ENCODE measurements around the gene KRT27. TPM values are rescaled to one million over a fixed set of nuclear protein-coding genes. Genes with fewer than 3 reads are reported as not detected.

Gene KRT27
- total and polyA plus RNA-seq, 9 of the 15 experiments (the other 6 are each of a cell fraction or from before 2014, with no cell fraction given) = 0.10 TPM; not detected in 8

GRCh38 chr17:40772101-40772500 lies 10.2 kb downstream of the KRT27 start, which contains the start of gene KRT26:
KRT26 (minus strand) TSS chr17:40772201; CDS start chr17:40772113, 88 bp downstream.
- Histone ChIP-seq H3K4me2 (ENCODE audit: insufficient read depth, low read length) (no peak within 1 kb of the TSS), H3K79me2 (ENCODE audit: control insufficient read depth, insufficient read depth, low read length) (no peaks in the 10 kb centered on the region), H4K20me1 (replicated peaks; ENCODE audit: control insufficient read depth, insufficient read depth, low read length) (no peaks in the 10 kb centered on the region), H3K4me1 (replicated peaks in 1 of 2; ENCODE audit: control insufficient read depth in 2 of 2, insufficient read depth in 2 of 2, low read length in 2 of 2) (no peaks in the 10 kb centered on the region), H3K4me3 (no peak within 1 kb of the TSS), H3K9me1 (ENCODE audit: control insufficient read depth, insufficient read depth, low read length) (no peaks in the 10 kb centered on the region), H2AFZ (ENCODE audit: low read depth, low read length) (no peak within 1 kb of the TSS), H3K9me3 (replicated peaks; ENCODE audit: control insufficient read depth, insufficient read depth, low read depth, low read length) (no peaks in the 10 kb centered on the region), H3K36me3 (ENCODE audit: control insufficient read depth, insufficient read depth, low read length) (no peaks in the 10 kb centered on the region), H3K27ac (ENCODE audit: extremely low read depth, low read depth, low read length) (no peak within 1 kb of the TSS), H3K27me3 (ENCODE audit: control insufficient read depth in 2 of 2, insufficient read depth in 2 of 2, low read length in 2 of 2) (peaks cover 0 to 12% of the 10 kb centered on the region in 2 experiments; a peak in 4 of 5 replicates), H3K9ac (ENCODE audit: insufficient read depth in 1 of 2, low read depth in 2 of 2, low read length in 2 of 2) (no peak within 1 kb of the TSS)
- TF ChIP-seq RAD51 (IDR thresholded peaks at IDR 0.05; ENCODE audit: borderline replicate concordance, low read depth) = no peak
- no peak for TF ChIP-seq PURB (CRISPR knock-in tag; IDR thresholded peaks at IDR 0.05; ENCODE audit: low read depth)
- TF ChIP-seq ERF (CRISPR knock-in tag; IDR thresholded peaks at IDR 0.05) = no peak
- TF ChIP-seq HCFC1 (IDR thresholded peaks at IDR 0.05; ENCODE audit: low read depth, low read length) = no peak
- no peak for TF ChIP-seq FOXO4 (CRISPR knock-in tag; IDR thresholded peaks at IDR 0.05)
- TF ChIP-seq E2F4 (CRISPR knock-in tag; IDR thresholded peaks at IDR 0.05; ENCODE audit: low read depth) = no peak
- TF ChIP-seq ARHGAP35 (IDR thresholded peaks at IDR 0.05; ENCODE audit: partially characterized antibody) = no peak
- TF ChIP-seq ID3 (CRISPR knock-in tag; IDR thresholded peaks at IDR 0.05) = no peak
- no peak for TF ChIP-seq ID3 (tag; IDR thresholded peaks at IDR 0.05)
- no peak for TF ChIP-seq CUX1 (CRISPR knock-in tag; IDR thresholded peaks at IDR 0.05)
- no peak for TF ChIP-seq EGR1 (conservative IDR thresholded peaks at IDR 0.05)
- no peak for TF ChIP-seq CHD1 (IDR thresholded peaks at IDR 0.05; ENCODE audit: low read length)
- TF ChIP-seq CBFB (CRISPR knock-in tag; IDR thresholded peaks at IDR 0.05) = no peak
- TF ChIP-seq ADNP (tag; IDR thresholded peaks at IDR 0.05) = no peak
- CTCF ChIA-PET (ENCODE audit: low intra/inter-chr PET ratio) = interaction anchor here (0.6 kb wide), 1 partner anchor 25 kb away, joined by 3 read pairs; no protein-coding TSS in a partner anchor
- FAIRE-seq (no peak), ATAC-seq (no peak), DNase-seq (ENCODE audit: extremely low read depth in 1 of 4, low spot score in 3 of 4) (no peak)
- WGBS (ENCODE audit: insufficient coverage, low coverage, missing lambda C conversion rate) = 0% methylated on average over 3 of the region's 3 CpGs
- no TSS peak for BruUV-seq (replicated peaks)
- POLR2A ChIA-PET = no interaction called here
- in situ Hi-C loops (cut with MboI) (no loop called here), intact Hi-C loops (cut with micrococcal nuclease) (no loop called here)

Measured in K562 (cell line).